Endothelial cell of umbilical vein (primary cell): ENCODE results near the gene TTLL9. TPM values are rescaled to one million over a fixed set of nuclear protein-coding genes. Genes with fewer than 3 reads are reported as not detected.

Experiments
- BruUV-seq: library from RNA; stranded (reverse); fragments of 400-500 nt; replicated peaks from 2 replicates; lab custom pipeline; 2021; lab: Mats Ljungman, UMichigan
- CTCF ChIA-PET: fragments of 300-600, 350-600 bp; sonication (Branson Sonifier 250); formaldehyde crosslinking; loops from one replicate; lab custom pipeline; 2021; ENCODE audit warnings: antibody characterized with exemption, inconsistent platforms; lab: Charles Lee
- POLR2A ChIA-PET: fragments of 300-600, 350-600 bp; sonication (Branson Sonifier 250); formaldehyde crosslinking; loops from one replicate; lab custom pipeline; 2021; ENCODE audit warnings: antibody characterized with exemption, inconsistent platforms; lab: Charles Lee
- DNase-seq: peaks from one replicate; pipeline ENCODE4 v3.0.0-alpha.2; 2011; ENCODE audit warnings: low read depth, low spot score
- FAIRE-seq: peaks from 2 replicates; lab custom pipeline; 2011; peaks lifted over from hg19 to GRCh38; lab: Jason Lieb, UNC
- H2AFZ ChIP-seq: 2 replicates; pipeline ENCODE4 v1.6.0; 2012; ENCODE audit warnings: low read depth, low read length, control low read depth, inconsistent platforms
- H3K27ac ChIP-seq: 2 replicates; pipeline ENCODE4 v1.5.1; 2011; ENCODE audit warnings: low read depth, mild to moderate bottlenecking, control low read depth, low read length, moderate library complexity; ENCODE audit not compliant: insufficient read depth
- H3K27me3 ChIP-seq, 2 experiments: 2 replicates each; pipeline versions ENCODE4 v1.6.0 to v1.6.1; 2011; ENCODE audit warnings: low read length in 2 of 2, mixed read lengths in 1 of 2; ENCODE audit not compliant: control insufficient read depth in 2 of 2, insufficient read depth in 2 of 2
- H3K36me3 ChIP-seq, 2 experiments: 2 replicates in 1 of 2; 3 replicates in 1 of 2; pipeline ENCODE4 v1.5.1; 2011; ENCODE audit warnings: low read length in 2 of 2, mild to moderate bottlenecking in 1 of 2, moderate library complexity in 1 of 2; ENCODE audit not compliant: control insufficient read depth in 2 of 2, insufficient read depth in 2 of 2; ENCODE audit errors: extremely low read depth in 1 of 2
- H3K4me1 ChIP-seq: 3 replicates; pipeline ENCODE4 v1.5.1; 2011; ENCODE audit warnings: mild to moderate bottlenecking, low read length; ENCODE audit not compliant: control insufficient read depth, insufficient read depth; ENCODE audit errors: extremely low read depth
- H3K4me2 ChIP-seq: 2 replicates; pipeline ENCODE4 v1.6.1; 2011; ENCODE audit warnings: low read length, control low read depth, mixed read lengths; ENCODE audit not compliant: insufficient read depth
- H3K4me3 ChIP-seq, 3 experiments: fragments of 200-600 bp in 1 of 3; sonication (generic), shearing (Covaris generic) in 1 of 3; replicated peaks in 1 of 3; 2 replicates each; pipeline ENCODE4 v1.5.1; 2011 to 2016; ENCODE audit warnings: control low read depth in 3 of 3, low read length in 3 of 3, mild to moderate bottlenecking in 2 of 3, inconsistent platforms in 1 of 3, low read depth in 1 of 3, moderate library complexity in 1 of 3; ENCODE audit not compliant: insufficient read depth in 1 of 3
- H3K79me2 ChIP-seq: 2 replicates; pipeline ENCODE4 v1.6.0; 2012; ENCODE audit warnings: low read length, inconsistent platforms; ENCODE audit not compliant: control insufficient read depth, insufficient read depth
- H3K9ac ChIP-seq: replicated peaks from 2 replicates; pipeline ENCODE3; 2011; ENCODE audit warnings: low read length, control low read depth; ENCODE audit not compliant: insufficient read depth; ENCODE audit errors: extremely low read depth
- H3K9me1 ChIP-seq: replicated peaks from 3 replicates; pipeline ENCODE4 v1.6.0; 2011; ENCODE audit warnings: mild to moderate bottlenecking, low read length; ENCODE audit not compliant: control insufficient read depth, insufficient read depth; ENCODE audit errors: extremely low read depth
- H3K9me3 ChIP-seq: replicated peaks from 2 replicates; pipeline ENCODE4 v1.5.1; 2012; ENCODE audit warnings: low read length, inconsistent platforms; ENCODE audit not compliant: control insufficient read depth, insufficient read depth
- H4K20me1 ChIP-seq: replicated peaks from 2 replicates; pipeline ENCODE3; 2011; ENCODE audit warnings: mild to moderate bottlenecking, low read length; ENCODE audit not compliant: control insufficient read depth, insufficient read depth; ENCODE audit errors: extremely low read depth
- CTCF ChIP-seq, 2 donors: IDR thresholded peaks; 1 replicate in 1 of 2; 2 replicates in 1 of 2; pipeline ENCODE4 v1.5.1; 2011; ENCODE audit warnings: low read length in 2 of 2, mild to moderate bottlenecking in 2 of 2, moderate library complexity in 2 of 2, control low read depth in 1 of 2, inconsistent platforms in 1 of 2, low read depth in 1 of 2; ENCODE audit not compliant: insufficient read depth in 1 of 2; ENCODE audit errors: extremely low read depth in 1 of 2
- EZH2 ChIP-seq: IDR thresholded peaks from 2 replicates; pipeline ENCODE4 v1.6.1; 2012; ENCODE audit warnings: borderline replicate concordance, low read depth, mild to moderate bottlenecking, moderate library complexity, low read length, inconsistent platforms; ENCODE audit not compliant: severe bottlenecking
- FOS ChIP-seq: IDR thresholded peaks from 2 replicates; pipeline ENCODE4 v1.6.1; 2011; ENCODE audit warnings: mild to moderate bottlenecking, low read length, moderate library complexity, borderline replicate concordance; ENCODE audit not compliant: insufficient read depth
- GATA2 ChIP-seq: IDR thresholded peaks from 2 replicates; pipeline ENCODE4 v1.7.0; 2011; ENCODE audit warnings: low read depth, mild to moderate bottlenecking, moderate library complexity, mixed read lengths, low read length; ENCODE audit not compliant: insufficient read length, insufficient read depth
- JUN ChIP-seq: IDR thresholded peaks from 2 replicates; pipeline ENCODE4 v1.6.1; 2011; ENCODE audit warnings: borderline replicate concordance, low read depth; ENCODE audit not compliant: insufficient read length, insufficient read depth
- MYC ChIP-seq: IDR thresholded peaks from one replicate; pipeline ENCODE4 v1.6.1; 2011; ENCODE audit warnings: mild to moderate bottlenecking, low read depth, low read length
- POLR2A ChIP-seq: IDR thresholded peaks from 2 replicates; pipeline ENCODE4 v1.6.1; 2012; ENCODE audit warnings: low read depth, mild to moderate bottlenecking, control low read depth, low read length
- POLR2AphosphoS5 ChIP-seq: IDR thresholded peaks from 2 replicates; pipeline ENCODE4 v1.6.1; 2012; ENCODE audit warnings: low read depth, mild to moderate bottlenecking, control low read depth, low read length, moderate library complexity; ENCODE audit not compliant: insufficient read depth
- dilution Hi-C: fragments of 300-500 bp; cut with MboI; formaldehyde crosslinking; loops from one replicate; pipeline ENCODE4 v1.15.0; 2019; ENCODE audit warnings: low sequenced_read_pairs; ENCODE audit not compliant: extremely low pct_ligation_motif_present
- intact Hi-C: fragments of 100-400 bp; cut with micrococcal nuclease; formaldehyde crosslinking; loops from one replicate; pipeline ENCODE4 v1.10.0; 2022
- polyA plus RNA-seq, 4 experiments: library from polyadenylated mRNA; depleted of rRNA in 3 of 4; stranded (reverse) in 3 of 4; unstranded in 1 of 4; fragments of >200 nt; gene quantifications; 2 replicates each; pipeline versions ENCODE4 v1.2.1 to v1.2.3, GENCODE V29; 2011 to 2012; ENCODE audit warnings: missing spikeins in 1 of 4
- total RNA-seq: library from RNA; stranded (reverse); gene quantifications from 2 replicates; pipeline ENCODE4 v1.2.3, GENCODE V29; 2021
- TF ChIP-seq, protein P1 (sequence below): IDR thresholded peaks from 2 replicates; pipeline ENCODE4 v1.6.1; 2011; ENCODE audit not compliant: insufficient read depth, insufficient read length

TTLL9 gene
- total and polyA plus RNA-seq, 2 donors (not counting 3 experiments of a cell fraction or from before 2014, with no cell fraction given) = 0.03 TPM; not detected in 1

- no peak for DNase-seq
- TF ChIP-seq MYC (no peak), FOS (no peak), POLR2A (no peak), GATA2 (no peak), JUN (no peak), EZH2 (no peak), POLR2AphosphoS5 (no peak), CTCF (IDR thresholded peaks at IDR 0.05; ENCODE audit: extremely low read depth in 1 of 2, insufficient read depth in 1 of 2, low read depth in 1 of 2, low read length in 2 of 2) (no peak)
- TF ChIP-seq, protein P1, sequence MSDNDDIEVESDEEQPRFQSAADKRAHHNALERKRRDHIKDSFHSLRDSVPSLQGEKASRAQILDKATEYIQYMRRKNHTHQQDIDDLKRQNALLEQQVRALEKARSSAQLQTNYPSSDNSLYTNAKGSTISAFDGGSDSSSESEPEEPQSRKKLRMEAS = no peak
- CTCF ChIA-PET = interaction anchor here (25.3 kb wide), 1 partner anchor 19 kb away, joined by 619 read pairs; the partner anchor contains the start of gene FOXS1
- FAIRE-seq = no peak
- Histone ChIP-seq H3K79me2 (no peaks in the 10 kb centered on the region), H2AFZ (no peak overlapping the region), H3K36me3 (no peaks in the 10 kb centered on the region), H3K9me1 (no peaks in the 10 kb centered on the region), H3K9me3 (no peaks in the 10 kb centered on the region), H3K4me3 (no peak overlapping the region), H3K4me1 (peaks cover 16% of the 10 kb centered on the region), H3K27me3 (no peaks in the 10 kb centered on the region), H3K9ac (no peak overlapping the region), H3K27ac (no peak overlapping the region), H3K4me2 (no peak overlapping the region), H4K20me1 (no peaks in the 10 kb centered on the region)
- POLR2A ChIA-PET = no interaction called here
- dilution Hi-C loops (no loop called here), intact Hi-C loops (no loop called here)
- BruUV-seq = no TSS peak
These were observed 39.2 kb upstream of the TTLL9 start for GRCh38 chr20:31831211-31831610.
